BJ (cell line): ENCODE measurements around the gene DNAH6. TPM values are rescaled to one million over a fixed set of nuclear protein-coding genes. Genes with fewer than 3 reads are reported as not detected.

Experiments used
- CTCF ChIA-PET: fragments of 350-600 bp; formaldehyde crosslinking; extraction: SDS; loops from one replicate; lab custom pipeline; 2021; ENCODE audit warnings: antibody characterized with exemption, inconsistent platforms; lab: Yijun Ruan, JAX
- POLR2A ChIA-PET: fragments of 300-600 bp; sonication (Branson Sonifier 250); formaldehyde crosslinking; extraction: SDS; loops from one replicate; lab custom pipeline; 2021; ENCODE audit warnings: antibody characterized with exemption; lab: Charles Lee
- DNase-seq: peaks from one replicate; pipeline ENCODE4 v3.0.0-alpha.2; 2011; ENCODE audit warnings: low read depth
- H3K27me3 ChIP-seq: 2 replicates; pipeline ENCODE4 v1.6.0; 2011; ENCODE audit warnings: low read length; ENCODE audit not compliant: control insufficient read depth, insufficient read depth
- H3K36me3 ChIP-seq: 2 replicates; pipeline ENCODE4 v1.5.1; 2011; ENCODE audit warnings: low read length; ENCODE audit not compliant: control insufficient read depth, insufficient read depth
- H3K4me3 ChIP-seq: 2 replicates; pipeline ENCODE4 v1.5.1; 2011; ENCODE audit warnings: low read depth, mild to moderate bottlenecking, control low read depth, low read length
- polyA plus RNA-seq: library from polyadenylated mRNA; depleted of rRNA; stranded (reverse); fragments of >200 nt; gene quantifications from 2 replicates; pipeline ENCODE4 v1.2.3, GENCODE V29; 2011
- TF ChIP-seq, protein P1 (sequence below): IDR thresholded peaks from 2 replicates; pipeline ENCODE4 v1.5.1; 2011; ENCODE audit warnings: low read depth, mild to moderate bottlenecking, control low read depth, inconsistent platforms, low read length, moderate library complexity; ENCODE audit not compliant: insufficient read depth

The DNAH6 gene
- polyA plus RNA-seq, 1 experiment, result 0.01 TPM

DNA sequence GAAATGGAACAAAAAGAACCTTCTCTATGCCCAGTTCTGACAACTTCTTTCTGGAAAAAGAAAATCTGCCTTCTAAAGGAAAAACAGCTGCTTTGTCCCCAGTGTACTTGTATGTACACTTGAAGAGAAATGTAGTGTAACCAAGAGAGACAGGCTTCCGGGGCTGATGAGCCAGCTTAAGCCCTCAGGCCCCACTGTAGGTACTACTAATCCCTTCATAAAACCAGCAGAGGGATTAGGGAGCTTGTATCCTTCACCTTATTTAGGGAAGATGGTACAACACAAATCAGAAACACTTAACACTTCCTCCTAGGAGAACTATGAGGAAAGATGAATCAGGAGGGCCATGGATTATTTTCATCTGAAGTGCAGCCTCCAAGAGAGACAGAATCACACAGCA is 38.4 kb upstream of the DNAH6 start:
- no peak overlapping the region for H3K4me3 ChIP-seq
- no peaks in the 10 kb centered on the region for H3K27me3 ChIP-seq
- CTCF ChIA-PET, result no interaction called here
- POLR2A ChIA-PET, result no interaction called here
- H3K36me3 ChIP-seq, result no peaks in the 10 kb centered on the region
- TF ChIP-seq, protein P1, sequence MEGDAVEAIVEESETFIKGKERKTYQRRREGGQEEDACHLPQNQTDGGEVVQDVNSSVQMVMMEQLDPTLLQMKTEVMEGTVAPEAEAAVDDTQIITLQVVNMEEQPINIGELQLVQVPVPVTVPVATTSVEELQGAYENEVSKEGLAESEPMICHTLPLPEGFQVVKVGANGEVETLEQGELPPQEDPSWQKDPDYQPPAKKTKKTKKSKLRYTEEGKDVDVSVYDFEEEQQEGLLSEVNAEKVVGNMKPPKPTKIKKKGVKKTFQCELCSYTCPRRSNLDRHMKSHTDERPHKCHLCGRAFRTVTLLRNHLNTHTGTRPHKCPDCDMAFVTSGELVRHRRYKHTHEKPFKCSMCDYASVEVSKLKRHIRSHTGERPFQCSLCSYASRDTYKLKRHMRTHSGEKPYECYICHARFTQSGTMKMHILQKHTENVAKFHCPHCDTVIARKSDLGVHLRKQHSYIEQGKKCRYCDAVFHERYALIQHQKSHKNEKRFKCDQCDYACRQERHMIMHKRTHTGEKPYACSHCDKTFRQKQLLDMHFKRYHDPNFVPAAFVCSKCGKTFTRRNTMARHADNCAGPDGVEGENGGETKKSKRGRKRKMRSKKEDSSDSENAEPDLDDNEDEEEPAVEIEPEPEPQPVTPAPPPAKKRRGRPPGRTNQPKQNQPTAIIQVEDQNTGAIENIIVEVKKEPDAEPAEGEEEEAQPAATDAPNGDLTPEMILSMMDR, result no peak
- no peak for DNase-seq

DNA sequence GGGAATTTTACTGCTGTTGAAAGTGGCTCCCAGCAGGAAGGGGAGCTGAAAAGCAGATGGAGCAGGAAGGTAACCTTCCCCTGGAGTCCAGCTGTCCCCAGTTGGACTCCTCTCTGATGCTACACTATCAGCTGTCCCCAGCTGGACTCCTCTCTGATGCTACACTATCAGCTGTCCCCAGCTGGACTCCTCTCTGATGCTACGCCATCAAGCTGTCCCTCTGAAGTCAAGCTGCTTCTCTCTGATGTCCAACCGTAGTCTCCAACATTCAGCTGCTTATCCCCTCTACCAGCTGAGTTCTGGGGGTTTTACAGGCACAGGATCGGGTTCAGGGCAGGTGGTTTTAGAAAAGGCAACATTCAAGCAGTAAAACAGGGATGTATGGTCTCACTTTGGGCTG is 37.4 kb upstream of the DNAH6 start:
- CTCF ChIA-PET, result no interaction called here
- POLR2A ChIA-PET, result no interaction called here
- Histone ChIP-seq H3K4me3 (no peak overlapping the region), H3K36me3 (no peaks in the 10 kb centered on the region), H3K27me3 (no peaks in the 10 kb centered on the region)
- TF ChIP-seq, protein P1, result no peak
- DNase-seq, result no peak

DNA sequence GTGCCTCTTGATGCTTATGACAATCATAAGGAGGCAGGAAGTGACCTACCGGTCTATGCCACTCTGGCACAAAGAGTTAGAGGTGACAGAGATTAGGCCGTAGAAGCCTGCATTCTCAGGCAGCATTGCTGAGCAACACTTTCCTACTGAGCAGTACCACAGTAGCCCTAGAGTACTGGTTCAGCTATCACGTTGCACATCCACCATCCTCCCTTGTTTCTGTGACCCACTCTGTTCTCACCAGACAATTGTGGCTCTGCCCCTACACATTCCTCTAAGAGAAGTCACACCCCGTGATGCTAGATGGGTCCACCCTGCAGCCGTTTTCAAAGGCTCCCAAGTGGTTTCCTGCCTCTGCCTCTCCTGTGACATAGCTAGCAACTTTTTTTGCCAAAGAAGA is 34.6 kb upstream of the DNAH6 start:
- H3K36me3 ChIP-seq, result no peaks in the 10 kb centered on the region
- H3K4me3 ChIP-seq, result no peak overlapping the region
- no peak for DNase-seq
- TF ChIP-seq, protein P1, result no peak
- no peaks in the 10 kb centered on the region for H3K27me3 ChIP-seq
- ChIA-PET POLR2A (interaction anchor here (0.6 kb wide), 1 partner anchor 34 kb away, joined by 3 read pairs; no protein-coding TSS in a partner anchor), CTCF (interaction anchor here (1.0 to 1.2 kb wide), 2 partner anchors 11 to 23 kb away, joined by 3 read pairs; partner anchors contain the start of gene SUCLG1)

DNA sequence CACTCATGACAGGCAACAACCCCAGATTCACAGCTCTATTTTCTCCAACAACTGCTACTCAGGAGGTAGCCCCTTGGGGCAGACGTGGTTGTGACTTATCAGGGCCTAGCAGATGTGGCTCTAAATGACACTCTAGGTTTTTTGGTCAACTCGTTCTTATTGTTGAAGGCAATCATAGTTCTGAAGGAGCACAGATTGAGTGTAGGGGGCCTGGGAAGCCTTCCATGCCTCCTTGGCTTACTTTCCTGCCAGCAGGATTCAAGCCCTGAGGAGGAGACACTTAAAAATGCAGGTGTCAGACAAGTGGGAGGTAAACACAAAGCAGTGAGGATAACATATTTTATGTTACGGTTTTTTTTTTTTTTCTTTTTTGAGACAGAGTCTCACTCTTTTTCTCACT is 33.7 kb upstream of the DNAH6 start:
- Histone ChIP-seq H3K36me3 (no peaks in the 10 kb centered on the region), H3K27me3 (no peaks in the 10 kb centered on the region), H3K4me3 (no peak overlapping the region)
- CTCF ChIA-PET, result interaction anchor here (1.0 kb wide), 1 partner anchor 24 kb away, joined by 3 read pairs; the partner anchor contains the start of gene SUCLG1
- TF ChIP-seq, protein P1, result no peak
- POLR2A ChIA-PET, result no interaction called here
- DNase-seq, result no peak

DNA sequence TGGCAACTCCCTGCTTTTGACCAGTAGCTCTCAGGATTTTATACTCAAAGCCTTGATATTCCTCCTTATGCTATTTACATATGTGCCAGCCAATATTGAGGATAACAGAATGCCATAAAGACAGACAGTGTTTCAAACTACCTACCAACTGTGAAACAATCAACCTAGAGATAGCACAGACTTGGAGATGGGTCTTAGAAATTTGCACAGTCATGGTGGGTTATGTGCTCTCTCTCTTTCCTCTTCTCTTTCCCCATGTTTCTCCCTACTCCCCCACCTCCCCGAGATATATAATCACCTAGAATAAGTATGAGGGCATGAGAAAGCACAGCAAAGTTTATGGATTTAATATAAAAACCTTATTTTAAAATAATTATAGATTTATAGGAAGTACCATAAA is 33.0 kb upstream of the DNAH6 start:
- TF ChIP-seq, protein P1, result no peak
- ChIA-PET CTCF (no interaction called here), POLR2A (no interaction called here)
- Histone ChIP-seq H3K27me3 (no peaks in the 10 kb centered on the region), H3K36me3 (no peaks in the 10 kb centered on the region), H3K4me3 (no peak overlapping the region)
- DNase-seq, result no peak
